HG03520 (cell line): ENCODE measurements around the gene ZNF764.

Source experiments
- ATAC-seq: cut with Tn5 transposase; IDR thresholded peaks from one replicate; pipeline ENCODE4 v1.9.1; 2021; ENCODE audit warnings: mild to moderate bottlenecking, moderate library complexity; ENCODE audit not compliant: unreplicated experiment

ZNF764 gene

DNA sequence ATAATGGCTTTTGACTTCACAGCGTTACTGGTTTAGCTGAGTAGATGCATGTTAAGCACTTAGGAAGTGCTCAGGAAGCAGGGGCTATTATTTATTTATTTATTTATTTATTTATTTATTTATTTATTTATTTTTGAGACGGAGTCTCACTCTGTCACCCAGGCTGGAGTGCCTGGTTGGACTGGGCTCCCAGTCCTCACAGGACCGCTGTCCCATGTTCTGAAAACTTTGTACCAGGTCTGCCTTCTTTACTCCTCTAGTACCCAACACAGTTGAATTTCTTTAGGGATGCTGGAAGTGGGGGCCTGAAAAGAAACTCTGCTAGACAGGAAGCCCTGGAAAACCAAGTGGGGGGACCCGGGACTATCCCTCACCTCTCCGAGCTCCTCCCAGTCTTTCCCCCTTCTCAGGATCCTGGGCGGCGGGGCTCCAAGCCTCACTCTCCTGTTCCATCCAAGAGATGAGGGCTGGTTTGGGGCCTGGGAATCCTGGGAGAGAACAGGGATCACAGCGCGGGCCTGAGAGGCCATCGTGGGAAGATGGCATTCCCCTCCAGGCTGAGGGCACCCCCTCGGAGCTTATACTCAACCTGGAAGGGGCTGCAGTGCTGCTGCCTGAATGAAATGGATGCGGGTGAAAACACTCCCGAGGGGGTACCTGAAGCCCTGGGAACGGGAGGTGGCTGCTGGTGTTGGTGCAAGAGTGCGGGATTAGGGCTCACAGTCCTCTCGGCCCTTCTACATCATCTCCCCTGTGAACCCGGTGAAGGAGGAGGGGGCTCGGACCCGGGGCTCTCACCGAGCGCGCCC lies 12.7 kb upstream of the ZNF764 start:
- ATAC-seq = no peak

DNA sequence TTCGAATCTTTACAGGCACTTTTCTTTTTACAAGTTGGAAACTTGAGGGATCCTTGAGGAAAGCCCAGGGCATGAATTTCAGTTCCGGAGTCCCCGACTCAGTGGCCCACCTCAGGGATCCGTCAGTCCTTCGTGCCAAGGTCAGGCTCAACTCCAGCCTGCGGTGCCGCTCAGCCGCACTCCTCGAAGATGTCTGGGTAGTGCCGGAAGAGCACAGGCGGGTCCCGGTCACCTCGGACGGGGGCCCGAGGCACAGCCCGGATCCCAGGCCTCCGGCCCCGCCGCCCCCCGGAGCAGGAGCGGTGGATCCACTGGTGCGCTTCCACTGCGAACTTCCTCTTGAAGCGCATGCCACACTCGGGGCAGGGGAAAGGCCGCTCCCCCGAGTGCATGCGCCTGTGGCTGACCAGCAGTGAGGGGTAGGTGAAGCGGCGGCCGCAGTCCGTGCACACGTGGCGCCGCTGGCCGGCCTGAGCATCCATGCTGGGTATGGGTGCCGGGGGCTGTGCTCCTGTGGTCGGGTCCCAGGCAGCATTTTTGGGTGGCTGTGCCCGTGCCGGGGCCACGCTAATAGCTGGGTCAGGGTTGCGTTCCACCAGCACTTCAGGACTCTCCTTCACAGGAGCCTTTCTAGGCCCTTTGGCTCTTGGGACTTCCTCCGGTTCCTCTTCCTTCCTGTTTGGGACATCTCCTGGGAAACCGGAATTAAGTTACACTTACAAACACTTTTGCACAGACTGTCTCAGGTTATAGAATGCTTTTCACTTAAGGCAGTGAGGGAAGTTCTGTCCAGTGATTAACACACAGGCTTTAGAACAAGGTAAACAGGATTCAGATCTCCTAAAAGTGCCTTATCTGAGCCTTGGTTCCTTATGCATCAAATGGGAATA lies 11.8 kb upstream of the ZNF764 start:
- no peak for ATAC-seq

DNA sequence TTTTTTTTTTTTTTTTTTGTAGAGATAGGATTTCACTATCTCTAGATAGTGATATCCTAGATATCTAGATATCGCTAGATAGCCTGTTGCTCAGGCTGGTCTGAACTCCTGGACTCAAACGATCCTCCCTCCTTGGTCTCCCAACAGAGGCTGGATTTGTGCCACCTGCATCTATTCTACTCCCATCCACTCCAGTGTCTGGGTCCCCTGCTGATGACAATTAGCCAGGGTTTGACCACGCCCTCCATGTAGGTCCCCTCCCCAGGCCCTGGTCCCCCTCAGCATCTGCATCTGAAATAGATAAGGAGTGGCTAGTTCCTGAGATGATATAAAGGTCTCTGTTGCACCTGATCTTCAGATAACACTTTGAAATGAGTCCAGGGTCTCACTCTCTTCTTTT lies 11.1 kb upstream of the ZNF764 start:
- ATAC-seq = no peak

DNA sequence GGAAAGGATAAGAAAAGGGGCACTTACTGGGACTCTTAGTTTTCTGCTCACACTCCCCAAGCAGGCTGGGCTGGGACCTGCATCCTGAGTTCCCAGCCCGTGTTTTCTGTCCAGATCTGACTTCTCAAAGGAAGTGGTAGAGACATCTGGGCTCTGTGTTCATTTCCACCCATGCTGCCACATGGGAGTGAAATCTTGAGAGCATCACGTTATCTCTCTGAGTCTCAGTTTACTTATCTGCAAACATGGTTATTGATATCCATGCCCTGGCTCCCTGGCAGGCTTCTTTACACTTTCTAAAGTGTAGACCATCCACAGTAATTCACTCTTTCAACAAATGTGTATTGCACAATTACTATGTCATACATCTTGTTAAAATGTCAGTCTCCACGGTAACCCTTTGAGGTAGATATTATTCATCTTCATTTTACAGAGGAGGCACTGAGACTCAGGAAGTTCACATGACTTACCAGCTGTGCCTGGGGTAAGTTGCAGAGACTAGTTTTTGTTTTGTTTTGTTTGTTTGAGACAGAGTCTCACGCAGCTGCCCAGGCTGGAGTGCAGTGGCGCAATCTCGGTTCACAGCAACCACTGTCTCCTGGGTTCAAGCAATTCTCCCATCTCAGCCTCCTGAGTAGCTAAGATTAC lies 9.9 kb upstream of the ZNF764 start:
- ATAC-seq = no peak

DNA sequence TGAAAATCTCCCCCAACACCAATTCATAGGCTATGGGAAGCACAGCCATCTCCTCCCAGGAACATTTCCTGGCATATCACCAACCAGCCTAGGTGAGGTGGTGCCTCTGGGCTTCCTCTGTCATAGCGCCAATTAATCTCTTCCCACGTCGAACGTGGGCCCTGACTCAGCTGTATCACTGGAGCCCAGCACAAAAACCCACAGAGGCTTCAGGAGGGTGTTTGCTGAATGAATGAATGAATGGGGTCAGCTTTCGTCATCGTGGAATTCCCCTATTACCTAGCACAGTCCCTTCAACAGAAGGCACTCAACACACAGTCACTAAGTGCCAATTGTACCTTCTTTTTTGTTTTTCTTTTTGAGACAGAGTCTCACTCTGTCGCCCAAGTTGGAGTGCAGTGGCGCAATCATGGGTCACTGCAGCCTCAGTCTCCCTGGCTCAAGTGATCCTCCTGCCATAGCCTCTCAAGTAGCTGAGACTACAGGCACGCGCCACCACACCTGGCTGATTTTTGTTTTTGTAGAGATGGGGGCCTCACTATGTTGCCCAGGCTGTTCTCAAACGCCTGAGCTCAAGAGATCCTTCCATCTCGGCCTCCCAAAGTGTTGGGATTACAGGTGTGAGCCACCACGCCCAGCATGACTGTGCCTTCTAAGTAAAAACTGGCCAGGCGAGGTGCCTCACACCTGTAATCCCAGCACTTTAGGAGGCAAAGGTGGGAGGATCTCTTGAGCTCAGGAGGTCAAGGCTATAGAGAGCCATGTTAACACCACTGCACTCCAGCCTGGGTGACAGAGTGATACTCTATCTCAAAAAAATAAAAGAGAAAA lies 9.2 kb upstream of the ZNF764 start:
- no peak for ATAC-seq

DNA sequence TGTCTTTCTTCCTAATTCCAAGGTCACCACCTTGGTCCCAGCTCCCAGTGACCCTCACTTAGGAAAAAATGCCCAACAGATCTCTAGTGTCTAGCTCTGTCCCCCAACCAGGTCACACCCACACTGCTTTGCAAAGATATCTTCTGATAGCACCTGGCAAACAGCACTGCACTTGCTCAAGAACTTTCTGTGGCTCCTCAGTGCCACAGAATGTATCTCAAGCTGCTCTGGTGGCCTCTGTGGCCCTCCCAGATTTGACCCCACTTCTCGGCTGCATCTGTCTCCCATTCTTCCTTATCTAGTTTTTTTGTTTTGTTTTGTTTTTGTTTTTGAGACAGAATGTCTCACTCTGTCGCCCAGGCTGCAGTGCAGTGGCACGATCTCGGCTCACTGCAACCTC lies 8.4 kb upstream of the ZNF764 start:
- ATAC-seq = no peak

DNA sequence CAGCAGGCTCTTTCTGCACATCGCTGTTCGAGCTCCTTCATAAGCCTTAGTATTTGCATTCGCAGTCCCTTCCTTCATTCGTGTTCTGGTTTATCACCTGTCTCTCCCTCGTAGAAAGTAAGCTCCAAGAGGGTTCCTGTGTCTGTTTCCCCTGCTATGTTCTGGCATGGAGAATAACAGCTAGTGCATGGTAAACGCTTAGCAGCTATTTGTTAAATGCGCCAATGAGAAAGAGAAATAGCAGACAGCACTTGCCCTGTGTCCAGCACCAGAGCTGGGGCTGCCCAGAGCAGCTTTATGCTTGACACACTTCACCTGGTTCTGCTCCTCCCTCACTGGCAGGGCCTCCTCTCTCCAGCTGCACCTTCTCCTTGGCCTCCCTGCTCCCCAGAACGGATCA lies 7.8 kb upstream of the ZNF764 start:
- ATAC-seq = no peak

DNA sequence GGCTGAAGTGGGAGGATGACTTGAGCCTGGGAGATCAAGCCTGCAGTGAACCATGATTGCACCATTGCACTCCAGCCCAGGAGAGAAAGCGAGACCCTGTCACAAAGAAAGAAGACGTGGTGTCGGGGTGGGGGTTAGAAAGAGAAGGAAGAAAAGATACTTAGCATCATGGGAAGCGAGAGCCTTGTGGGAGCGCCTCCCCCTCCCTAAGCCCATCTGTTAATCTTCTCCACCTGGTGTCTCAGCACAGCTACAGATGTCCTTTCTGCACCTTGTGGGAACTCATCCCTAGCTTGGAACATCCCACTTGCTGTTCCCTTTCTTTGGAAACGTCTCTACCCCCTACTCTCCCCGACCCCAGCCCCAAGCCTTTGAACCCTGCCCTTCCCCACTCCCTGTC lies 7.4 kb upstream of the ZNF764 start:
- ATAC-seq = no peak

DNA sequence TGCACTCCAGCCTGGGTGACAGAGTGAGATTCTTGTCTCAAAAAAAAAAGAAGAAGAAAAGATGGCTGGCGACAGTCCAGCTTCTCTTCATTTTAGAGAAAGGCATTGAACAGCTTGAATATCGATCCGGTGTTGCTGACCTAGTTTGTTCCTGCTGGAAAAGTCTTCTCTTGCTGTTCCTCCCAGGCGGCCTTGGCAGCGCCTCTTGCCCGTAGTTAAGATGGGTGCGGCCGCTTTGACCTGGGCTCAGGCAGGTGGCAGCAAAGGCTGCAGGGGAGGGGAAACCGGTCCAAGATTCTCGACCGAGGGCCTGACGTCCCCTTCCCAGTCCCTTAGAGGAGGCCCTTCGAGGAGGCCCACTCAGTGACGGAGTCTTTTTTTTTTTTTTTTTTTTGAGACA lies 3.8 kb upstream of the ZNF764 start:
- no peak for ATAC-seq

DNA sequence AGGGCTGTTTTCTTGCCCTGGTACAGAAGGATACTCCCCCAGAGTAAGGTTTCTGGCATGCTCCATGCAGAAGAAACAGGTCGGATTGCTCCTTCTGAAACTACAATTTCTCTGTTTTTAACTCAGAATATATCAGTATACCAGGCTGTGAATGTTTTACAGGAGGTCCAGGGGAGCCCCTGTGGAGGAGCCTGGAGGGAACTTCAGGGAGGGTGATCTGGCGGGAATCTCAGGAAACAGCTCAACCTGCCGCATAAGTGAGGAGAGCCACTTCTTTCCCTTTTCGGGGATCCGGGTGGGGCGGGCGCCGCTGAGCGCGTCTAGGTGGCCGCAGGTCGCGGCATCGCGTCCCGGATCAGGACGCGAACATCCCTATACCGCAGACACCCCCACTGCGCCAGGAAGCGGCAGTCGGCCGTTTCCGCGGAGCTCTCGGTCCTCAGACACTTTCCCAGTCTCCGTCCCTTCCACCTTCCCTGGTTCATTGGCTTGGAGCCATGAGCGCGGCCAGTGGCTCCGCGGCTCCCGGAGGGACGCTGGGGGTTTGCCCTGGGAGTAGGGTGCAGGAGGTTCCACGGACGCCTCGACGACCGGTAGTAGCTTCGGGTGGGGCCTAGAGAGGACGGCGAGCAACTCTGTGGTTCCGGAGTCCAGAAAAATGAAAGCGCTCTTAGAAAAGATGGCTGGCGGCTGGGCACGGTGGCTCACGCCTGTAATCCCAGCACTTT lies 3.1 kb upstream of the ZNF764 start:
- no peak for ATAC-seq

DNA sequence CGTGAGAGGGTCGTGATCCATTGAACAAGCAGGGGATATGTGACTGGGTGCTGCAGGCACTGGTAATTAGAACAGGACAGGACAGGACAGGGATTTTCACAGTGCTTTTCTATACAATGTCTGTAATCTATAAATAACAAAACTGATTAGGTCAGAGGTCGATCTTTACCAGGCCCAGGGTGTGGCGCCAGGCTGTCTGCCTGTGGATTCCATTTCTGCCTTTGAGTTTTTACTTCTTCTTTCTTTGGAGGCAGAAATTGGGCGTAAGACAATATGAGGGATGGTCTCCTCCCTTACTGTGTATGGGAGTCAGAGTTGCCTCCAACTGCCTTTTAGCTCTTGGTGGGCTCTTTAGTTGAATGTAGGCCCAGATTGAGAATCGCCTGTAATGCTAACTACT lies 1.5 kb upstream of the ZNF764 start:
- no peak for ATAC-seq

DNA sequence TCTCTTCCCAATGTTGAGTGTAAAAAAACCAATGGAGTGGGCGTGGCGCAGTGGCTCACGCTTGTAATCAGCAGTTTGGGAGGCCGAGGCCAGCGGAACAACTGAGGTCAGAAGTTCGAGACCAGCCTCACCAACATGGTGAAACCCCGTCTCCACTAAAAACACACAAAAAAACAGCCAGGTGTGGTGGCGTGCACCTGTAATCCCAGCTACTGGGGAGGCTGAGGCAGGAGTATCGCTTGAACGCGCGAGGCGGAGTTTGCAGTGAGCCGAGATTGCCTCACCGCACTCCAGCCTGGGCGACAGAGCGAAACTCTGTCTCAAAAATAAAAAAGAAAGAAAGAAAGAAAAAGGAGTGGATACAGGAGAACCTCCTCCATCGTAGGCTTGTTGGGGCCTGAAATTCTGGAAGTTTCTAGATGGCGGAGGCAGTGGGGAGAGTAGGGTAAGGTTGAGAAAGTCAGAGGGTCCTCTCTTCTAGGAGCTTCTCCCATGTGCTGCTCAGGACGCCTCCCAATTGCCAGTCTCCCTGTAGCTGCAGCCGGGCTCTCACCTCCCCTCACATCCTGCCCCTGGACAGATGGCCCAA lies 709 bp upstream of the ZNF764 start:
- no peak for ATAC-seq

DNA sequence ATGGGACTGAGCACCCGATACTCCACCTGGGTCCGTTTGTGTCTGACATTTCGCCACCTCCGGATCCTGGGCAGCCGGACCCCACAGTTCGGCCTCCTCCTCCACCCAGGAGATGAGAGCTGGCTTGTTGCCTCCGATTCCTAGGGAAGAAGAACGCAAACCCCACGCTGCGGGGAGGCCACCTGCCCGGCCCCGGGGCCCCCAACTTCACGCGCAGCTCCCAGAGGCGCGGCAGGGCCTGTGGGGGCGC lies 542 bp downstream of the ZNF764 start:
- no peak for ATAC-seq

DNA sequence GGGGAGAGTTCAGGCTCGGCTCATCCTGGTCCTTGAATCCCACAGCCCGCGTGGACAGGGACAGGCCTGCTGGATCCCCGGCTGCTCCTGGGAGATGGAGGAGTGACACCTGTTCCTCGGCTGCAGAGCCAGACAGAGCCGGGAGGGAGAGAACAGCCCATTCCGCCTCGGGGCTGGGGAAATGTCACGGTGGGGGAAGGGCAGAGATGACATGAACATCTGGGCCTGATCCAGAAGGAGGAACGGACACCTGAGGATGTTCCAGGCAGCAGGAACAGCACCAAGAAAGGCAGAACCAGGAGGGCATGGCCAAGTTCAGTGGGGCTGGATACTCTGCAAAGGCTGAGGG lies 2.1 kb downstream of the ZNF764 start:
- ATAC-seq = no peak

DNA sequence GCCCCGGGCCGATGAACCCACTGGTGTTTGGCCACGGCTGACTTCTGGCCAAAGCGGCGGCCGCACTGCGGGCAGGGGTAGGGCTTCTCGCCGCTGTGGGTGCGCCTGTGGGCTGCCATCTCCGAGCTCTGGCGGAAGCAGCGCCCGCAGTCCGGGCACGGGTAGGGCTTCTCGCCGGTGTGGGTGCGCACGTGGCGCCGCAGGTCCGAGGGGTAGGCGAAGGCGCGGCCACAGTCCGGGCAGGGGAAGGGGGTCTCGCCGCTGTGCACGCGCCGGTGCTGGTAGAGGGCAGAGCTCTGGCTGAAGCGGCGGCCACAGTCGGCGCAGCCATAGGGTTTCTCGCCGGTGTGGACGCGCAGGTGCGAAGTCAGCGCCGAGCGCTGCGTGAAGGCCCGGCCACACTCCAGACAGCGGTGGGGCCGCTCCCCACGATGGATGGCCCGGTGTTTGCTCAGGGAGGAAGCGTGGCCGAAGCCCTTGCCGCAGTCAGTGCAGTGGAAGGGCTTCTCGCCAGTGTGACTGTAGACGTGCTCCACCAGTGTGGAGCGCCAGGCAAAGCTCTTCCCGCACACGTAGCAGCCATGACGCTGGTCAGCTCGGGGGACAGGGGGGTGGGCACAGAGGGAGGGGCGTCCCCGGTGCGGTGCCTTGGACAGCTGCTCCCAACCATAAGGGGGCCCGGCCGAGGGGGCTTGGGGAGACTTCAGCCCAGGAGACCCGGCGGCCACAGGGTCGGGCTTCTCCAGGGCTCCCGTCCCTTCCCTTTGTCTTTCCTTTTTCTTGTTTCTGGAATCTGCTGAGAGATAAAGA lies 2.7 kb downstream of the ZNF764 start:
- ATAC-seq = no peak

DNA sequence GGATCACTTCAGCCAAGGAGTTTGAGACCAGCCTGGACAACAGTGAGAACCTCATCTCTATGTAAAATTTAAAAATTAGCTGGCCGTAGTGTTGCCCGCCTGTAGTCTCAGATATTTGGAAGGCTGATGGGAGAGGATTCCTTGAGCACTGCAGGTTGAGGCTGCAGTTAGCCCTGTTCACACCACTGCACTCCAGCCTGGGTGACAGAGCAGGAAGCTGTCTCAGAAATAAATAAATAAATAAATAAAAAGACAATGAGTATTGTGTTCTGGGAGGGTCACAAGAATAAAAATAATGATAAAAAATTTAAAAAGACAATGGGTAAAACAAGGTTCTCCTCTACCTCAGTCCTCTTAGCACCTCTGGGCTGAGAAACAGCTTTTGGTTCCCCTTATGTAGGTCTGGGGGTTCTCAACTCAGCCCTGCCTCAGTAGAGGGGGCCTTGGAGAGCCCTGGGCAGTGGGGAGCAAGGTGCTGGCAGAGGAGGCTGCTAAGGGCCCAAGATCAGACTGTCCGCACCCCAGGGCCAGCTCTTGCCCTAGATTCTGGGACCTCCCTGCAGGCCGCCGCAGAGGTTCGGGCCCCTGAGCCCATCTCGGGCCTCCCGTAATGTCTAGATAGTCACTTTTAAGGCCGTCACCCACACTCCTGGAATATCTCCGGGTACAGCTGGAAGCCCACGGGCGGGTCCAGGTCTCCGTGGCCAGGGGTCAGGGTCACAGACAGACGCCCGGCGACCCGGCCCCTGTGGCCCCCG lies 3.4 kb downstream of the ZNF764 start:
- ATAC-seq = no peak

DNA sequence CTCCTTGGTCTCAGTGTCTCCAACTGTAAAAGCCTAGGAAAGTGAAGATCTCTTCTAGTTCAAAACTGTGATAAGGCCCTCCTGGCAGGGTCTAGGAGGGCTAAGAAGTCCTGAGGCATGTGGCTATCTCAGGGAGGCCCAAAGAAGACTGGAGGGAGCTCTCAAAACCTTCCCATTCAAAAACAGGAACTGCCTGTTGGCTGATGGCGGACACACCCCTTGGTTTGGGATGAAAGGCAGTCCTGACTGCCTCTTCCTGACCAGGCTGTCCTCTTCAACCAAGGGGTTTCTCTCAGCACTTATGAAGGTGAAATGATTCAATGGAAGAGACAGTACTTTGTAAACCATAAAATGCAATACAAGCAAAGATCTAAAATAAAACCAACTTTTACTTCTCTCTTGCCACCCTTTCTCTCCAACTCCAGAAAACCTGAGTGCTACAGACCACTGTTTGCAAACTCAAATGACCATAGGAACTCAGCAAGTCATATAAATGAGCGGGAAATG lies 4.7 kb downstream of the ZNF764 start:
- no peak for ATAC-seq

DNA sequence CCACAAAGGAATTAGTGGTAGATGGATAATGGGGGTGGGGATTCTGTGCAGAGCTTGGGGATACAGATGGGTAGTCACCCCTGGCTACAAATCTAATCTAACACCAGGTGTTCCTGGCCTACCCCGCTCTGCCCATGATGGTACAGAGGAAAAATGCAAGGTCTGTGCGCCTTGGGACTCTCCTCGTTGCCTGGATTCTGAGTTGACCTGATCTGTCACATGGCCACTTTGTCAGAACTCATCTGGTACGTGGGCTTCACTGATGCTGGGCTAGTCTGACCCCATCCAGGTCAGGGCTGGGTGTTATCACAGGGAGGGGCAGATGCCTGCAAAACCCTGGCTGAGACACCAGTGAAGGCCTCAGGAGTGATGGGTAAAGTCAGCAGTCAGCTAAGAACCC lies 5.2 kb downstream of the ZNF764 start:
- no peak for ATAC-seq
